GM13976 (cell line): ENCODE results near the gene E2F2.

Experiments used
- DNase-seq: peaks from one replicate; pipeline ENCODE4 v3.0.0; 2012; ENCODE audit warnings: low spot score
- CTCF ChIP-seq: IDR thresholded peaks from 2 replicates; pipeline ENCODE4 v1.5.1; 2012; ENCODE audit warnings: borderline replicate concordance, mild to moderate bottlenecking; ENCODE audit not compliant: insufficient read depth; ENCODE audit errors: extremely low read depth, missing control alignments, control extremely low read depth
- in situ Hi-C: fragments of 300-500 bp; cut with MboI; formaldehyde crosslinking; loops from one replicate; pipeline ENCODE4 v1.12.0; 2022; ENCODE audit warnings: low sequenced_read_pairs, mixed read lengths, inconsistent platforms; ENCODE audit not compliant: unreplicated experiment

E2F2 gene

DNA sequence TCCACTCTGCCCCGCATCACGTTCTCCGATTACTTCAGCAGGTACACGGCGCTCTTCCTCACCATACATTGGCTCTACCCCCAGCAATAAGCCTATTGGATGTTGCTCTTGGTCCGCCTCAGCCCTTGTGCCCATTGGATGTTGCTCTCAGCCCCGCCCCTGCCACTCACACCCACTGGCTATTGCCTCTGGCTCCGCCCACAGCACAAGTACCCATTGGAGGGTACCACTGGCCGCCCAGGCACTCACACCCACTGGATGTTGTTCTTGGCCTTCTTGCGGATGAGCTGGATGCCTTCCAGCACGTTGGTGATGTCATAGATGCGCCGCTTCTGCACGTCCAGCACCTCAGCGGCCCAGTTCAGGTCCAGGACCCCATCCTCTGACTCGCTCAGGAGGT, 9.4 kb downstream of the E2F2 start:
- no peak for TF ChIP-seq CTCF
- in situ Hi-C loops, result no loop called here
- no peak for DNase-seq

GRCh38 chr1:23517581-23517980, 13.5 kb downstream of the E2F2 start:
- DNase-seq, result no peak
- in situ Hi-C loops, result no loop called here
- no peak for TF ChIP-seq CTCF

- DNase-seq, result no peak
- TF ChIP-seq CTCF, result no peak
- in situ Hi-C loops, result no loop called here
These were observed 15.1 kb downstream of the E2F2 start for GRCh38 chr1:23515905-23516304.

GRCh38 chr1:23514111-23514679, 16.8 kb downstream of the E2F2 start:
- in situ Hi-C loops, result no loop called here
- DNase-seq, result no peak
- TF ChIP-seq CTCF, result no peak

GRCh38 chr1:23509896-23510295, 21.1 kb downstream of the E2F2 start:
- in situ Hi-C loops, result no loop called here
- no peak for TF ChIP-seq CTCF
- DNase-seq, result no peak

DNA sequence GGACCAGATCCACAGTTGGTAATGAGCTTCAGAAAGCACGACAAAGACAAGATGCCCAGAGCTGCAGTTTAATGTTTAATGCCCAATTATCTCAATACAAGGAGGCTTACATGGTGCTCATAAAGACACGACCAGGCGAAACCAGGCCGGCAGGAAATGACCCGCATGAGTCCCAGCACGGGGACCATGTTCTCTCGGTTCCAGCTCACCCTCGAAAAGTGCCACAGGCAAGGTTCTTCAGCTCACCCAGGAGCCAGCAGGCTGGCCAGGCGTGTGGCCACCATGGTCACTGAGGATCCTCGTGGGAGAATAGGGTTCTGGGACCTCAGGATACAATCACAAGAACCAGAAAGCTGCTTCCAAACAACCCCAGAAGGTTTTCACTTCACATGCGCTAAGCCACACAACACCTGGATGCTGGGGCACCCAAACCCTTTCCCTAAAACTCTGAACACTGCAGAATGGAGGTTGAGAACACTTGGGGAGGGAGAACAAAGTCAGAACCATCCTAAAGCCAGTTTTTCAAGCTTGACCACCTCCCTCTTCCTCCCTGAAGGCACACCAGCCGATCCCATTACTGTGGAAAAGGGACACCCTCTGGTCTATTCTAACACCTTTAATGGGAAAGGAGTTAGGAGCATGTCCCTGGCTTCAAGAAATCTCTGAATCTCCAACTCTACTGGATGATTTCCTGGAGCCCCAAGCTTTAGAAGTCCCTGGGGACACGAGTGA, 24.5 kb downstream of the E2F2 start:
- DNase-seq, result no peak
- TF ChIP-seq CTCF, result no peak
- in situ Hi-C loops, result no loop called here
